HG03039 (cell line): ENCODE data around the gene CYP11A1.
"Not testable (repeated sequence)": the region's sequence is repeated elsewhere in the genome, so short reads cannot be mapped to it uniquely, and the experiment has no call there.

Experiments used
- ATAC-seq: cut with Tn5 transposase; IDR thresholded peaks from one replicate; pipeline ENCODE4 v1.9.1; 2021; ENCODE audit warnings: mild to moderate bottlenecking, moderate library complexity; ENCODE audit not compliant: unreplicated experiment

The CYP11A1 gene

GRCh38 chr15:74400915-74401757 is 33.7 kb upstream of the CYP11A1 start:
- no peak for ATAC-seq

- no peak for ATAC-seq
Observed at GRCh38 chr15:74400313-74400860, 32.9 kb upstream of the CYP11A1 start.

- no peak for ATAC-seq
Observed at GRCh38 chr15:74399511-74400312, 32.3 kb upstream of the CYP11A1 start.

GRCh38 chr15:74399100-74399499 is 31.7 kb upstream of the CYP11A1 start:
- no peak for ATAC-seq

- ATAC-seq: no peak
Observed at GRCh38 chr15:74398183-74398582, 30.7 kb upstream of the CYP11A1 start.

GRCh38 chr15:74397239-74398068 is 30.0 kb upstream of the CYP11A1 start:
- ATAC-seq: no peak

GRCh38 chr15:74396445-74397238 is 29.2 kb upstream of the CYP11A1 start:
- peak; percentile 28 for ATAC-seq

- ATAC-seq: no peak
Observed at GRCh38 chr15:74396146-74396438, 28.6 kb upstream of the CYP11A1 start.

GRCh38 chr15:74395319-74396145 is 28.1 kb upstream of the CYP11A1 start:
- no peak for ATAC-seq

GRCh38 chr15:74394090-74394846 is 26.8 kb upstream of the CYP11A1 start:
- ATAC-seq: no peak

- ATAC-seq: no peak
Observed at GRCh38 chr15:74393423-74393822, 26.0 kb upstream of the CYP11A1 start.

- no peak for ATAC-seq
Observed at GRCh38 chr15:74392902-74393301, 25.5 kb upstream of the CYP11A1 start.

- no peak for ATAC-seq
Observed at GRCh38 chr15:74392451-74392830, 25.0 kb upstream of the CYP11A1 start.

- ATAC-seq: no peak
Observed at GRCh38 chr15:74391582-74392450, 24.4 kb upstream of the CYP11A1 start.

GRCh38 chr15:74390647-74391288 is 23.3 kb upstream of the CYP11A1 start:
- ATAC-seq: no peak

- ATAC-seq: not testable (repeated sequence)
Observed at GRCh38 chr15:74390049-74390646, 22.7 kb upstream of the CYP11A1 start.
